Endothelial cell of umbilical vein (primary cell): ENCODE results near the gene C1orf226. TPM values are rescaled to one million over a fixed set of nuclear protein-coding genes. Genes with fewer than 3 reads are reported as not detected.

Source experiments
- BruUV-seq: library from RNA; stranded (reverse); fragments of 400-500 nt; replicated peaks from 2 replicates; lab custom pipeline; 2021; lab: Mats Ljungman, UMichigan
- CTCF ChIA-PET: fragments of 300-600, 350-600 bp; sonication (Branson Sonifier 250); formaldehyde crosslinking; loops from one replicate; lab custom pipeline; 2021; ENCODE audit warnings: antibody characterized with exemption, inconsistent platforms; lab: Charles Lee
- POLR2A ChIA-PET: fragments of 300-600, 350-600 bp; sonication (Branson Sonifier 250); formaldehyde crosslinking; loops from one replicate; lab custom pipeline; 2021; ENCODE audit warnings: antibody characterized with exemption, inconsistent platforms; lab: Charles Lee
- DNase-seq: peaks from one replicate; pipeline ENCODE4 v3.0.0-alpha.2; 2011; ENCODE audit warnings: low read depth, low spot score
- FAIRE-seq: peaks from 2 replicates; lab custom pipeline; 2011; peaks lifted over from hg19 to GRCh38; lab: Jason Lieb, UNC
- H2AFZ ChIP-seq: 2 replicates; pipeline ENCODE4 v1.6.0; 2012; ENCODE audit warnings: low read depth, low read length, control low read depth, inconsistent platforms
- H3K27ac ChIP-seq: 2 replicates; pipeline ENCODE4 v1.5.1; 2011; ENCODE audit warnings: low read depth, mild to moderate bottlenecking, control low read depth, low read length, moderate library complexity; ENCODE audit not compliant: insufficient read depth
- H3K27me3 ChIP-seq, 2 experiments: 2 replicates each; pipeline versions ENCODE4 v1.6.0 to v1.6.1; 2011; ENCODE audit warnings: low read length in 2 of 2, mixed read lengths in 1 of 2; ENCODE audit not compliant: control insufficient read depth in 2 of 2, insufficient read depth in 2 of 2
- H3K36me3 ChIP-seq, 2 experiments: 2 replicates in 1 of 2; 3 replicates in 1 of 2; pipeline ENCODE4 v1.5.1; 2011; ENCODE audit warnings: low read length in 2 of 2, mild to moderate bottlenecking in 1 of 2, moderate library complexity in 1 of 2; ENCODE audit not compliant: control insufficient read depth in 2 of 2, insufficient read depth in 2 of 2; ENCODE audit errors: extremely low read depth in 1 of 2
- H3K4me1 ChIP-seq: 3 replicates; pipeline ENCODE4 v1.5.1; 2011; ENCODE audit warnings: mild to moderate bottlenecking, low read length; ENCODE audit not compliant: control insufficient read depth, insufficient read depth; ENCODE audit errors: extremely low read depth
- H3K4me2 ChIP-seq: 2 replicates; pipeline ENCODE4 v1.6.1; 2011; ENCODE audit warnings: low read length, control low read depth, mixed read lengths; ENCODE audit not compliant: insufficient read depth
- H3K4me3 ChIP-seq, 3 experiments: fragments of 200-600 bp in 1 of 3; sonication (generic), shearing (Covaris generic) in 1 of 3; replicated peaks in 1 of 3; 2 replicates each; pipeline ENCODE4 v1.5.1; 2011 to 2016; ENCODE audit warnings: control low read depth in 3 of 3, low read length in 3 of 3, mild to moderate bottlenecking in 2 of 3, inconsistent platforms in 1 of 3, low read depth in 1 of 3, moderate library complexity in 1 of 3; ENCODE audit not compliant: insufficient read depth in 1 of 3
- H3K79me2 ChIP-seq: 2 replicates; pipeline ENCODE4 v1.6.0; 2012; ENCODE audit warnings: low read length, inconsistent platforms; ENCODE audit not compliant: control insufficient read depth, insufficient read depth
- H3K9ac ChIP-seq: replicated peaks from 2 replicates; pipeline ENCODE3; 2011; ENCODE audit warnings: low read length, control low read depth; ENCODE audit not compliant: insufficient read depth; ENCODE audit errors: extremely low read depth
- H3K9me1 ChIP-seq: replicated peaks from 3 replicates; pipeline ENCODE4 v1.6.0; 2011; ENCODE audit warnings: mild to moderate bottlenecking, low read length; ENCODE audit not compliant: control insufficient read depth, insufficient read depth; ENCODE audit errors: extremely low read depth
- H3K9me3 ChIP-seq: replicated peaks from 2 replicates; pipeline ENCODE4 v1.5.1; 2012; ENCODE audit warnings: low read length, inconsistent platforms; ENCODE audit not compliant: control insufficient read depth, insufficient read depth
- H4K20me1 ChIP-seq: replicated peaks from 2 replicates; pipeline ENCODE3; 2011; ENCODE audit warnings: mild to moderate bottlenecking, low read length; ENCODE audit not compliant: control insufficient read depth, insufficient read depth; ENCODE audit errors: extremely low read depth
- EZH2 ChIP-seq: IDR thresholded peaks from 2 replicates; pipeline ENCODE4 v1.6.1; 2012; ENCODE audit warnings: borderline replicate concordance, low read depth, mild to moderate bottlenecking, moderate library complexity, low read length, inconsistent platforms; ENCODE audit not compliant: severe bottlenecking
- FOS ChIP-seq: IDR thresholded peaks from 2 replicates; pipeline ENCODE4 v1.6.1; 2011; ENCODE audit warnings: mild to moderate bottlenecking, low read length, moderate library complexity, borderline replicate concordance; ENCODE audit not compliant: insufficient read depth
- GATA2 ChIP-seq: IDR thresholded peaks from 2 replicates; pipeline ENCODE4 v1.7.0; 2011; ENCODE audit warnings: low read depth, mild to moderate bottlenecking, moderate library complexity, mixed read lengths, low read length; ENCODE audit not compliant: insufficient read length, insufficient read depth
- JUN ChIP-seq: IDR thresholded peaks from 2 replicates; pipeline ENCODE4 v1.6.1; 2011; ENCODE audit warnings: borderline replicate concordance, low read depth; ENCODE audit not compliant: insufficient read length, insufficient read depth
- MYC ChIP-seq: IDR thresholded peaks from one replicate; pipeline ENCODE4 v1.6.1; 2011; ENCODE audit warnings: mild to moderate bottlenecking, low read depth, low read length
- POLR2A ChIP-seq: IDR thresholded peaks from 2 replicates; pipeline ENCODE4 v1.6.1; 2012; ENCODE audit warnings: low read depth, mild to moderate bottlenecking, control low read depth, low read length
- POLR2AphosphoS5 ChIP-seq: IDR thresholded peaks from 2 replicates; pipeline ENCODE4 v1.6.1; 2012; ENCODE audit warnings: low read depth, mild to moderate bottlenecking, control low read depth, low read length, moderate library complexity; ENCODE audit not compliant: insufficient read depth
- dilution Hi-C: fragments of 300-500 bp; cut with MboI; formaldehyde crosslinking; loops from one replicate; pipeline ENCODE4 v1.15.0; 2019; ENCODE audit warnings: low sequenced_read_pairs; ENCODE audit not compliant: extremely low pct_ligation_motif_present
- intact Hi-C: fragments of 100-400 bp; cut with micrococcal nuclease; formaldehyde crosslinking; loops from one replicate; pipeline ENCODE4 v1.10.0; 2022
- polyA plus RNA-seq, 4 experiments: library from polyadenylated mRNA; depleted of rRNA in 3 of 4; stranded (reverse) in 3 of 4; unstranded in 1 of 4; fragments of >200 nt; gene quantifications; 2 replicates each; pipeline versions ENCODE4 v1.2.1 to v1.2.3, GENCODE V29; 2011 to 2012; ENCODE audit warnings: missing spikeins in 1 of 4
- total RNA-seq: library from RNA; stranded (reverse); gene quantifications from 2 replicates; pipeline ENCODE4 v1.2.3, GENCODE V29; 2021
- TF ChIP-seq, protein P1 (sequence below): IDR thresholded peaks from 2 replicates; pipeline ENCODE4 v1.6.1; 2011; ENCODE audit not compliant: insufficient read depth, insufficient read length
- TF ChIP-seq, protein P2 (sequence below), 2 donors: IDR thresholded peaks; 1 replicate in 1 of 2; 2 replicates in 1 of 2; pipeline ENCODE4 v1.5.1; 2011; ENCODE audit warnings: low read length in 2 of 2, mild to moderate bottlenecking in 2 of 2, moderate library complexity in 2 of 2, control low read depth in 1 of 2, inconsistent platforms in 1 of 2, low read depth in 1 of 2; ENCODE audit not compliant: insufficient read depth in 1 of 2; ENCODE audit errors: extremely low read depth in 1 of 2

Gene C1orf226
- total and polyA plus RNA-seq, 2 donors (not counting 3 experiments of a cell fraction or from before 2014, with no cell fraction given): 2.5 to 4.2 TPM

DNA sequence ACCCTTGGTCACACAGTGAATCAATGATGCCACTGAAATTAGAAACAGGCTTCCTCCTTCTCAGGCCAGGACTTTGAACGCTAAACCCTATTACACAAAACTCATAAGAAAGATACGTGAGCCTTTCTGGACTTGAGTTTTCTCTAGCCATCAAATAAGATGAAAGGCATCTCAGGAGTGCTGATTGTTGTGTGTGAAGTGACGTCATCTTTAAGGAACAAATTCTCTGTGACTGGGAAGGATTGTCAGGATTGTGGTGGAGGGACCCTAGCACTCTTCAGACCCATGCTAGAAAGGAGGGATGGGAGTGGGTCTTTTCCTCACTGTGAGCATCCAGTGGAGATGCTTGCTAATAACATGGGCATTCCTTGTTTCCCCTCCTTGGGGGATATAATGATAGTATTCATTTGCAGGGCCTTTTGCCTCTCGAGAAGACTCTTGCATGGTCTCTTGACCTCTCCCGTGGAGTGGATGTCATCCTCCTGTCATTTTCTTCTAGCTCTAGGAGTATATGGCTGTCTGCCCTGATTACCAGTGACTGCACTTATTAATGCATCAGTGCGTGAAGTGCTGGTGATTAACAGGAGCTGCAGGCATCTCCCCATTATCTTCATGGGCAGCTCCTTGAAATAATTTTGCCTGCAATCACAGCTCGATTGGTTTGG lies 44.8 kb upstream of the C1orf226 start:
- TF ChIP-seq EZH2 (no peak), JUN (no peak), POLR2A (no peak), FOS (no peak), POLR2AphosphoS5 (no peak), MYC (no peak), GATA2 (no peak)
- TF ChIP-seq, protein P1, sequence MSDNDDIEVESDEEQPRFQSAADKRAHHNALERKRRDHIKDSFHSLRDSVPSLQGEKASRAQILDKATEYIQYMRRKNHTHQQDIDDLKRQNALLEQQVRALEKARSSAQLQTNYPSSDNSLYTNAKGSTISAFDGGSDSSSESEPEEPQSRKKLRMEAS: no peak
- TF ChIP-seq, protein P2, sequence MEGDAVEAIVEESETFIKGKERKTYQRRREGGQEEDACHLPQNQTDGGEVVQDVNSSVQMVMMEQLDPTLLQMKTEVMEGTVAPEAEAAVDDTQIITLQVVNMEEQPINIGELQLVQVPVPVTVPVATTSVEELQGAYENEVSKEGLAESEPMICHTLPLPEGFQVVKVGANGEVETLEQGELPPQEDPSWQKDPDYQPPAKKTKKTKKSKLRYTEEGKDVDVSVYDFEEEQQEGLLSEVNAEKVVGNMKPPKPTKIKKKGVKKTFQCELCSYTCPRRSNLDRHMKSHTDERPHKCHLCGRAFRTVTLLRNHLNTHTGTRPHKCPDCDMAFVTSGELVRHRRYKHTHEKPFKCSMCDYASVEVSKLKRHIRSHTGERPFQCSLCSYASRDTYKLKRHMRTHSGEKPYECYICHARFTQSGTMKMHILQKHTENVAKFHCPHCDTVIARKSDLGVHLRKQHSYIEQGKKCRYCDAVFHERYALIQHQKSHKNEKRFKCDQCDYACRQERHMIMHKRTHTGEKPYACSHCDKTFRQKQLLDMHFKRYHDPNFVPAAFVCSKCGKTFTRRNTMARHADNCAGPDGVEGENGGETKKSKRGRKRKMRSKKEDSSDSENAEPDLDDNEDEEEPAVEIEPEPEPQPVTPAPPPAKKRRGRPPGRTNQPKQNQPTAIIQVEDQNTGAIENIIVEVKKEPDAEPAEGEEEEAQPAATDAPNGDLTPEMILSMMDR (IDR thresholded peaks at IDR 0.05; ENCODE audit: extremely low read depth in 1 of 2, insufficient read depth in 1 of 2, low read depth in 1 of 2, low read length in 2 of 2): no peak
- Histone ChIP-seq H2AFZ (no peak overlapping the region), H3K9me1 (no peaks in the 10 kb centered on the region), H3K4me2 (no peak overlapping the region), H4K20me1 (no peaks in the 10 kb centered on the region), H3K9me3 (no peaks in the 10 kb centered on the region), H3K36me3 (no peaks in the 10 kb centered on the region), H3K79me2 (no peaks in the 10 kb centered on the region), H3K4me1 (no peaks in the 10 kb centered on the region), H3K9ac (no peak overlapping the region), H3K27ac (no peak overlapping the region), H3K27me3 (no peaks in the 10 kb centered on the region), H3K4me3 (no peak overlapping the region)
- dilution Hi-C loops: no loop called here
- DNase-seq (no peak), FAIRE-seq (no peak)
- ChIA-PET CTCF (interaction anchor here (0.5 kb wide), 1 partner anchor 281 kb away, joined by 3 read pairs; no protein-coding TSS in a partner anchor), POLR2A (no interaction called here)
- intact Hi-C loops: no loop called here
- no TSS peak for BruUV-seq
